ENCODE data around the gene NKD1.
"Not testable (repeated sequence)": the region's sequence is repeated elsewhere in the genome, so short reads cannot be mapped to it uniquely, and the experiment has no call there.

NKD1 gene

GRCh38 chr16:50576403-50577113 lies 28.4 kb downstream of the NKD1 start:
- DNase-seq (ENCODE audit: low read depth in 4 of 4, low spot score in 1 of 4) = no peak

DNA sequence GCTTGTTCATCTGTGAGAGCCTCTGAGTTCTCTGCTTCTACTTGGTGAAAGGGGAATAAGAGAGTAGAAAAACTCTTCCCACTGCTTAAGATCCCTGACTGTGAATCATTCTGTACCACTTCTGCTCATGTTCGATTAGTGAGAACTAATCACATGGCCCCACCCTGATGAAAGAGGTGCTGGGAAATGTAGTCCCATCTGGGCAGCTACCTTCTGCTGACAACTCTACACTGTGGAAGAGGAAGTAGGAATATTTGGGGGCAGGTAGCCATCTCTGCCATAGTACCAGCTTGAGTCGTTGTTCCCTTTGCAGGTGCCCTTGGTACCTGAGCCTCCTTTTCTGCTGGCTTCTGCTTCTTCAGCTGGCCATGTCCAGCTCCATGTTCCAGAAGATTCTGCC lies 29.9 kb downstream of the NKD1 start:
- DNase-seq (ENCODE audit: low read depth in 4 of 4, low spot score in 1 of 4) = no peak

GRCh38 chr16:50579373-50579772 lies 31.2 kb downstream of the NKD1 start:
- not testable (repeated sequence) for DNase-seq (ENCODE audit: low read depth in 4 of 4, low spot score in 1 of 4)

DNA sequence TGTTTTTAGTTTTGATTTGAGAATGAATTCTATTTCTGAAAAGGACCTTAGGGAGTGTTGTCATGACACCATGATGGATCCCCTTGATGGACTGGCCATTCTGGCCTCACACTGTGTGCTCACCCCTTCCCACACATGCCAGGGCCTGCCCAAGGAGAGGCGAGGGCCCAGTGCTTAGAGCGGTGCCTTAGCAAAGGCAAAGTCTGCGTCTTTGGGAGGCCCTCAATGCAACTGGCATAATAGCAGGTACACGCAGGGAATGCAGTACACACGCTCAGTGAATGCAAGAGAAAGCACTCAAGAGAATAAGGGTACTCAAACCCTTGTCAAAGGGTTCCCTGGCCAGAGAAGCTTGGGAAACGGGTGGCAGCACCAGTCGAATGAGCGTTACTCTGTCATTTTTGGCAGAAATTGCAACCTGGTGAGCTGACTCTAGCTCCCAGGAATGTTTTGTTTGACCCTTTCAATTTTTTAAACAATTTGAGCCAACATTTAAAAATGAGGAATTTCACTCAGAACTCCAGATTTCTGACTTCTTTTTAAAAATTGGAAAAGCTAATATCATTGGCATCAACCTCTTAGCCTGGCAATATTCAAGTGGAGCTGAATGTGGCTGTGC lies 32.1 kb downstream of the NKD1 start:
- DNase-seq (ENCODE audit: low read depth in 4 of 4, low spot score in 1 of 4) = no peak

GRCh38 chr16:50581845-50582244 lies 33.6 kb downstream of the NKD1 start:
- DNase-seq (ENCODE audit: low read depth in 4 of 4, low spot score in 1 of 4) = no peak

- no peak for DNase-seq (ENCODE audit: low read depth in 4 of 4, low spot score in 1 of 4)
These were observed 35.0 kb downstream of the NKD1 start for GRCh38 chr16:50583211-50583610.

DNA sequence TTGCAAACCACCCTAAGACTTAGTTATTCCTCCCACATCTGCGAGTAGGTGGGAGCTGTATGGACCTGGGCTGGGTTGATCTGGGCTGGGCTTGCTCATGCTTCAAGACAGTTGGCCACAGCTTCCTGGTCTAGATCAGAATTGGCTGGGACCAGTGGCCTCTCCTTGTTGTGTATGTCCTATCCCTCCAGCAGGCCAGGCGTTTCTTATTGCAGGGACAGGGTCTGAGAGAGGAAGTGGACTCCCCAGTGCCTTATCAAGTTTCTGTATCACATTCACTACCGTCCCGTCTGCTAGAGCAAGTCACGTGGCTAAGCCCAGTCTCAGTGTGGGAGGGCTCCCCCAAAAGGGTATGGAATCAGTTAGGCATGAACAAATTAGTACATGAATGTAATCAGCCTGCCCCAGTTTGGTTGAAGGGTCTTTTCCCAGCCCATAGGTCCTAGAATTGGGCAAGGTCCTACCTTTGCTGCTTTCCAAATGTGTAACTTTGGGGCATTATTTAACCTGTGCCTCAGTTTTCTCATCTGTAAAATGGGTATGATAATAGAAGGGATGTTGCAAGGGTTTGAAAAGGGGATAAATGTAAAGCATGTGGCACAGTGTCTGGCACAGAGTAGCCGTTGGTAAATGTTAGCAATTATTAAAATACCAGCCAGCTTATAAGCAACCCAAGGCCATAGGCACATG lies 36.0 kb downstream of the NKD1 start:
- no peak for DNase-seq (ENCODE audit: low read depth in 4 of 4, low spot score in 1 of 4)

DNA sequence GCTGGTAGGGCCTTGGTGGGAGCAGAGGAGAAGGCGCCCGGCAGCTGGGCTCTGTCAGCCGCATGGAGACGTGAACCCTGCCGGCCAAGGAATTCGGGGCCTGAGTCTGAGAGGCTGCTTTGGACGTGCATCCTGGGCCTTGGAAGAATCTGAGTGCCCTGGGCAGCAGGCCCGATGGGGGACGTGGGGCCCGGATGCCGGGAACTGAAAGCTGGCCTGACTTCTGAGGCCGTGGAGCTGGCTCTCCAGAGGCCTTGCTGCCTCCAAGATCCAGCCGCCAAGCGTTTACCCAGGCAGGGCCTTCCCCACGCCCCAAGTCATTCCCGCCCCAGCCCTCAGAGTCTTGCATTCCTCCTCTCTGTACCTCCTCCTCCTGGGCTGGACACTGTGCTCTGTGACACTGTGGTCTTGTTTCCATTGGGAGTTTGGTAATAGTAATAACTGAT lies 37.2 kb downstream of the NKD1 start:
- no peak for DNase-seq (ENCODE audit: low read depth in 4 of 4, low spot score in 1 of 4)

DNA sequence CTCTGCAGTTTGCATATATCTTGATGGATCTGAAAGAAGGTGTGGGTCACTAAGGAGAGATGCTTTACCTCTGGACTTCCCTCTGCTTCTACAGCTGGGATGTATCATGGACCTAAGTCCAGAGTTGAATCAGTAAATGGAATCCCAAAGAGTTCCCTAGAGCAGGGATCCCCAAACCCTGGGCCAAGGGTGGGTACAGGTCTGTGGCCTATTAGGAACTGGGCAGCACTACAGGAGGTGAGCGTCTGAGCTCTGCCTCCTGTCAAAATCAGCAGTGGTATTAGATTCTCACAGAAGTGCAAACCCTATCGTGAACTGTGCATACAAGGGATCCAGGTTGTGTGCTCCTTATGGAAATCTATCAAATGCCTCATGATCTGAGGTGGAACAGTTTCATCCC lies 39.3 kb downstream of the NKD1 start:
- no peak for DNase-seq (ENCODE audit: low read depth in 4 of 4, low spot score in 1 of 4)

GRCh38 chr16:50588276-50588675 lies 40.1 kb downstream of the NKD1 start:
- DNase-seq (ENCODE audit: low read depth in 4 of 4, low spot score in 1 of 4) = no peak

- no peak for DNase-seq (ENCODE audit: low read depth in 4 of 4, low spot score in 1 of 4)
These were observed 43.0 kb downstream of the NKD1 start for GRCh38 chr16:50591209-50591608.

- DNase-seq (ENCODE audit: low read depth in 4 of 4, low spot score in 1 of 4) = no peak
These were observed 43.9 kb downstream of the NKD1 start for GRCh38 chr16:50591800-50592771.

DNA sequence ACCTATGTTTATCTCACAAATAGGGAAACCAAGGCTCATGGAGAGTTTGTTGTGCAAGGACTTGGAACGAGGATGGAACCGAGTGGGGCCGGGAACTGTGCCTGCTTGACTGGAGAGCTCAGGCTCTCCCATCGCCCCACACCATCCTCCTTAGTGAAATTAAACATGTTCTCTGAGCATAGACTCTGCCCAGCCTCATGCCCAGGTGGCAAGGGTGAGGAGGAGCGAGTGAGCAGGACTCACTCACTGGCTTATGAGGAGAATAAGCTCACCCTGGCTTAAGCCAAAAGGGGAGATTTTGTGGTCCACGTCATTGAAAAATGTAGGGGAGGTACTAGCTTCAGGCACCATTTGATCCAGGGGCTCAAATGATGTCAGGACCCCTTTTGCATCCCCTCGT lies 44.8 kb downstream of the NKD1 start:
- DNase-seq (ENCODE audit: low read depth in 4 of 4, low spot score in 1 of 4) = no peak

DNA sequence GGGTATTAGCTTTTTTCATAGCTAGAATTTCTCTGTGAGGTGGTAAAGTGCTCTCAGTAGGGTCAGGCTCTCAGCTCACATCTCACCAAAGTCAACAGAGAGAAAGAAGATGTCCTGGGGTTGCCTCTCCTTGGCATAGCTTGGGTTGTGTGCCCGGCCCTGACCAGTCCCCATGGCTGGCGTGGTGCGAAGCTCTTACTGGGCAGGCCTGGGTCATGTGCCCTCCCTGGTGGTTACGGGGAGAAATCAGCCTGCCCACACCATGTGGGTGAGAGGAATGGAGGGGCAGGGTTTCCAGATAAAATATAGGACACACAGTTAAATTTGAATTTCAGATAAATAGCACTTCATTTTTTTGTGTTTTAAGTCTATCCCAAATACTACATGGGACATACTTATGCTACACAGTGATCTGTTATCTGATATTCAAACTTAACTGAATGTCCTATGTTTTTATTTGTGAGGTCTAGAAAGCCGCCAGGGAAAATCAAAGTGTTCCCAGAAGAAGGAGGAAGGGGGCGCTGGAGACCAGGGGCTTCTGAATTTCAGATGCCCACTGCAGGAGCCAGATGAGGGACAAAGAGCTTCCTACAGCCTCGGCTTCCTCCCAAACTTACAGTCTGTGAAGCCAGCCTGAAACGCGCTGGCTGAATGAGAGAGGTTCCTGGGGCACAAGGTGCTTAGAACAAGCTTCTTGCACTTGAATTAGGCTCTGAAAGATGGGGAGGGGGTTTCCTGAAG lies 45.4 kb downstream of the NKD1 start:
- no peak for DNase-seq (ENCODE audit: low read depth in 4 of 4, low spot score in 1 of 4)

- DNase-seq (ENCODE audit: low read depth in 4 of 4, low spot score in 1 of 4) = no peak
These were observed 46.4 kb downstream of the NKD1 start for GRCh38 chr16:50594308-50595260.

GRCh38 chr16:50595859-50596258 lies 47.7 kb downstream of the NKD1 start:
- no peak for DNase-seq (ENCODE audit: low read depth in 4 of 4, low spot score in 1 of 4)

DNA sequence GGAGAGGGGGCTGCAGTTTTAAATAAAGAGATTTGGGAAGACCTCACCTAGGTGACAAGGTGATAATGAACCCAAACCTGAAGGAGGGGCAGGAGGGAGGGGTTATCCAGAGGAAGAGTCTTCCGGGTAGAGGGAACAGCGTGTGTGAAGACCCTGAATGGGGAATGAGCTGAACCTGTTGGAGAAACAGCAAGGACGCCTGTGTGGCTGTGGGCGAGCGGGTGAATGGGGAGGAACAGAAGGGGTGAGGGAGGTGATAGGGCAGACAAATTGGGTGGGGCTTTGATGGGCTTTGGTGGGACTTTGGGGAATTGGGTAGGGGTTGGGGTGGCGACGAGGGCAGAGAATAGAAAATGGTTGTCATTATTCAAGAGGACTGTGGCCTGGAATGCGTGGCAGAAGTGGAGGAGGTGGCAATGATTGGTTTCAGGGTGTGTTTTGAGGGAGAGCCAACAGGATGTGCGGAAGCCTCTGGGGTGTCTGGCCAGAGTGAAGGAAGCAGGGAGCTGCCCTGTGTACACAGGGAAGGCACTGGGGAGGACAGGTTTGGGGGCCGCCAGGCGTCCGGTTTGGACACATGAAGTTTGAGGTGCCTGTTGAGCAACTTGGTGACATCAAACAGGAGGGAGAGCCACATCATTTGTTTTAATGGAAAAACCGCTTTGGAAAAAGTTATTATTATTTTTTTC lies 48.7 kb downstream of the NKD1 start:
- no peak for DNase-seq (ENCODE audit: low read depth in 4 of 4, low spot score in 1 of 4)

GRCh38 chr16:50597563-50598255 lies 49.5 kb downstream of the NKD1 start:
- no peak for DNase-seq (ENCODE audit: low read depth in 4 of 4, low spot score in 1 of 4)
